Heart left ventricle (tissue), 13 donors: Measurements from ENCODE around the gene MTOR.

Source experiments
- POLR2A ChIP-seq, 2 donors: fragments of 450-650 bp; IDR thresholded peaks; one replicate each; pipeline ENCODE4 v1.6.1; 2017; ENCODE audit warnings: antibody characterized with exemption in 2 of 2, mild to moderate bottlenecking in 2 of 2, moderate library complexity in 2 of 2
- TF ChIP-seq, protein P1 (sequence below), 12 donors: fragments of 200-600 bp; sonication (generic) in 4 of 12; IDR thresholded peaks; one replicate each; pipeline versions ENCODE4 v1.5.0 to v1.8.0; 2018 to 2022; ENCODE audit warnings: antibody characterized with exemption in 12 of 12, mild to moderate bottlenecking in 5 of 12
- donor health status: ischemic (EF 13 %, LVEDD 7.1; RV severe dilation, severe dysfunction).
- donor health status: DM: no; HTN: yes; CAD: no.
- donor health status: DM: no; HTN: no; CAD: no.
- donor health status: ischemic (EF 25% LVEDD 6.9; RV normal size, moderate dysfunction).
- donor health status: ischemic (EF 25% LVEDD 5.7; RV mildly dilated, moderate dysfunction).
- donor health status: ischemic (EF 35%, LVEDD 5.7; RV mildly dilated, moderate dysfunction).
- donor health status: nonischemic (EF 11% LVEDD 7.7; RV severe dilation, severe dysfunction).
- donor health status: DM: yes; HTN: yes; CAD: no.
- donor health status: PGD.
- donor health status: ischemic (EF 29% LVEDD 5.4; RV normal size, mild dysfunction).
- donor health status: nonischemic (EF 23%, LVEDD 6.1; RV moderate dilation, normal function).

DNA sequence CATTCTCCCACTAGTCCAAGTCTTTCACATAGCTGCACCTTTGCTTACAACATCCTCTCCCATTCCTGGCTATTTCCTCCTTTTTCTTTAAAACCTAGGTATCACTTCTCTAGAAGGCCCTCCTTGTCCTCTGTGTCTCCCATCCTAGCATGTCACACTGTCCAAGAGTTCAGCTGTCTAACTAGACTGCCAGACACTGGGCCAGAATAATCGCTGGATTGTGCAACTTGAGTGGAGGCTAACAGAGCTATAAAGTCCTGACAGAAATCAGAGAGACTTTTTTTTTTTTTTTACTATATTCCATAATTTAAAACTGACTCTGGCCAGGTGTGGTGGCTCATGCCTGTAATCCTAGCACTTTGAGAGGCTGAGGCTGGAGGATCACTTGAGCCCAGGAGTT, 77.4 kb downstream of the MTOR start:
- TF ChIP-seq, protein P1, sequence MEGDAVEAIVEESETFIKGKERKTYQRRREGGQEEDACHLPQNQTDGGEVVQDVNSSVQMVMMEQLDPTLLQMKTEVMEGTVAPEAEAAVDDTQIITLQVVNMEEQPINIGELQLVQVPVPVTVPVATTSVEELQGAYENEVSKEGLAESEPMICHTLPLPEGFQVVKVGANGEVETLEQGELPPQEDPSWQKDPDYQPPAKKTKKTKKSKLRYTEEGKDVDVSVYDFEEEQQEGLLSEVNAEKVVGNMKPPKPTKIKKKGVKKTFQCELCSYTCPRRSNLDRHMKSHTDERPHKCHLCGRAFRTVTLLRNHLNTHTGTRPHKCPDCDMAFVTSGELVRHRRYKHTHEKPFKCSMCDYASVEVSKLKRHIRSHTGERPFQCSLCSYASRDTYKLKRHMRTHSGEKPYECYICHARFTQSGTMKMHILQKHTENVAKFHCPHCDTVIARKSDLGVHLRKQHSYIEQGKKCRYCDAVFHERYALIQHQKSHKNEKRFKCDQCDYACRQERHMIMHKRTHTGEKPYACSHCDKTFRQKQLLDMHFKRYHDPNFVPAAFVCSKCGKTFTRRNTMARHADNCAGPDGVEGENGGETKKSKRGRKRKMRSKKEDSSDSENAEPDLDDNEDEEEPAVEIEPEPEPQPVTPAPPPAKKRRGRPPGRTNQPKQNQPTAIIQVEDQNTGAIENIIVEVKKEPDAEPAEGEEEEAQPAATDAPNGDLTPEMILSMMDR (IDR thresholded peaks at IDR 0.05), result no peak
- no peak for TF ChIP-seq POLR2A (IDR thresholded peaks at IDR 0.05)
